GM19240 (cell line): ENCODE results near the gene C10orf143.

Experiments
- DNase-seq: peaks from one replicate; pipeline ENCODE4 v3.0.0; 2011; ENCODE audit warnings: low spot score; ENCODE audit not compliant: insufficient read length

C10orf143 gene

DNA sequence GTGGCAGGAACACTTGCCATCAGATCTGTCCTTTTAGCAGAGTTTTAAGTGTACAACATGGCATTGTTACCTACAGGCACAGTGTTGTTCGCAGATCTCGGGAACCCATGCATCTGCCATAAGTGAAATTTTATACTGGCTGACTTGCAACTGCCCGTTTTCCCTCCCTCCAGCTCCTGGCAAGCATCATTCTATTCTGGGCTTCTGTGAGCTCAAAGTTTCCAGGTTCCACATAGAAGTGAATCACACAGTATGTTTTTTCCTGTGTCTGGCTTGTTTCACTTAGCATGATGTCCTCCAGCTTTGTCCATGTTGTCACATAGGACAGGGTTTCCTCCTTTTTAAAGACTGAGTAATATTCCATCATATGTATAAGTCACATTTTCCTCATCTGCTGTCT, 56.6 kb downstream of the C10orf143 start:
- no peak for DNase-seq

DNA sequence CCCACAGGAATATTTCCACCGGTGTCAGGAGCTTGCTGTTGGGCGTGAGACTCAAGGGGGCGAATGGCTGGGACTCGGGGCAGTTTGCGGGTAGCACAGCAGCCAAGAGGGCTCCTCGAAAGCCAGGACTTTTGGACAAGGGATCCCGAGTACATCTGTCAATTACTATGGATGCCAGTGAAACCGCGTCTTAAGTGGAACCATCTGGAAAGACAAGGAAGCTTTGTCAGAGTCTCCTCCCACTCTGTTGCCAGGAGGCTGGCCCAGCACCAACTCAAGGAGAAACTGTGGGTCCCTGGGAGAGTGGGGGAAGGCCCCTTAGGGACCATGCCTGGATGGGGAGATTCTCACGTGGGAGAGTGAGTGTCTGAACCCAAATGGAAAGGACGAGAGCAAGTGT, 57.1 kb downstream of the C10orf143 start:
- no peak for DNase-seq

DNA sequence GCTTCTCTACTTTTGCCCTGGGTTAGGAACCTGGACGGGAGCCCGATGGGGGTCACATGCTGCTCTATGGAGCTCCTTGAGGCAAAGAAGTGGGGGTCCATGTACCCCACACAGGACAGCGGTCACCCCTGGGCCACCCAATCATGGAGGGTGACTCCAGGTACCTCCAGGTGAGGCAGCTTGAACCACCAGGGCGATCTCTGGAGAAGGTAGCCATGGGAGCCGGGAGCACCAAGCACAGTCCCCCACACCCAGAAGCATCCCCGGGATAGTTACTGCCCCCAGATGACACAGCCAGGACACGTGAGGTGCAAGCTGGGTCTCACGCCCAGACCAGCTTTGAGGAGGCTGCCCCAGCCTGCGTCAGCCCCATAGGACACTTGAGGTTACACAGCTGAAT, 58.4 kb downstream of the C10orf143 start:
- no peak for DNase-seq

DNA sequence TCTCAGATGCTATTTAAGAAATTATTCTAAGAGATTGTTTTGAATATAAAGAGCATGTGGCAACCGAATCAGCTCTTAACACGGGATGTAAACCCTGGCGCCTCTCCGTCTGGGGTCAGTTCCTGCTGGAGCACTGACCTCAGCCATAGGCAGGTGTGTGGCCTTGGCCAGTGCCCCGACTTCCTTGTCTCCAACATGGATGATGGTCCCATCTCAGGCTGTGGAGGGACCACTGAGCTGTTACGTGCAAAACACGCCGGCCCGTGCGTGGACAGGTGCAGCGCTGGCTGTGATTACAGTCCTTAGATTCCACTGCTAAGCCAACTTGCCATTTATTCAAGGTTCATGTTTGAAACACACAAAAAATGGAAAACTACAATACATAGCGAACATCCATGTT, 59.9 kb downstream of the C10orf143 start:
- DNase-seq, result no peak

DNA sequence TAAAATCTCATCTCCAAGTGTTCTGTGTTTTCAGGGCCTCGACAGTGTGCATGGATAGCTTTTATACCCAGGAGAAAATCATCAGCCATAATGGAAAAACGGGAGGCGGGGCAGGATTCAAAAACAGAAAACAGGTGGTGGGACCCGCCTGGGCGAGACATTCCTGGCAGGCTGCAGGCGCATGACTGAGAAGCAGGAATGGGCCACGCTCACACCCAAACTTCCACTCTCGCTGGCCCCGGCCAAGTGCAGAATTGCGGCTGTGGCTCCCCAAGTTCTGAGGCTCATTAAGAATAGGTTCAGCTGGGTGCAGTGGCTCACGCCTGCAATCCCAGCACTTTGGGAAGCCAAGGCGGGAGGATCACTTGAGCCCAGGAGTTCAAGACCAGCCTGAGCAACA, 60.6 kb downstream of the C10orf143 start:
- DNase-seq, result no peak

DNA sequence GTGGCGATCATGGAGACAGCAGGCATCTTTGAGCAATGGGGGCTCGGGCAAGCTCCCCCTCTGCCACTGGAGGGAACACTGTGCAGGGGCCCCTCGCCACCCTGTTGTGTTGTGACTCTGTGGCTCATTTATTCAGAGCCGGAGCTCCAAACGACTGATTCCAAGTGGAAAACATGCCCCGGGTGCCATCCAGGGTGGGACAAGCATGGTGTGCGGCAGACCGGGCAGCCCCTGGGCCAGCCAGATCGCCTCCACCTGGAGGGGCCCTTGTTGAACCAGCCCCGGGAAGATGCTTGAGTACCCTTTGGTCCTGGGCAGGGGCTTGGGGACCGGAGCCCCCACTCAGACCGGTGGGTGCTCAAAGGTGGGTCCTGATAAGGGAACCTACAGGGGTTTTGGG, 61.4 kb downstream of the C10orf143 start:
- no peak for DNase-seq

DNA sequence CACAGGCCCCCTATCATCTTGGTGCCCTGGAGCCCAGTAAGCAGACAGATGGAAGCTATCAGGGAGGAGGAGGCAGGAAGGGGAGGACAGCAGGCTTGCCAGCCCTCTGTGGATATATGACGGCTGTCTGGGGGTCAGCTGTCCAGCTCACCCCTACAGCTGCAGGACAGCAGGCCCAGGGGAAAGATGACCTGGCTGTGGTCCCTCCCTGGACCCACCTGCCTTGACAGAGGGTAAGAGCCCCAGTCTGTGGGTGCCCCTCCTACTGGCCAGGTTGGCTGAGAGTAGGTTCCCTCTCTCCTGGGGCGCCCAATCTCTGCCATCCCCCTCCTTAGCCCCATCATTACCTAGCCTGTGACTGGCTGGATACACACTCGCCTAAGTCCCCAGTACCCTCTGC, 62.5 kb downstream of the C10orf143 start:
- DNase-seq, result no peak

DNA sequence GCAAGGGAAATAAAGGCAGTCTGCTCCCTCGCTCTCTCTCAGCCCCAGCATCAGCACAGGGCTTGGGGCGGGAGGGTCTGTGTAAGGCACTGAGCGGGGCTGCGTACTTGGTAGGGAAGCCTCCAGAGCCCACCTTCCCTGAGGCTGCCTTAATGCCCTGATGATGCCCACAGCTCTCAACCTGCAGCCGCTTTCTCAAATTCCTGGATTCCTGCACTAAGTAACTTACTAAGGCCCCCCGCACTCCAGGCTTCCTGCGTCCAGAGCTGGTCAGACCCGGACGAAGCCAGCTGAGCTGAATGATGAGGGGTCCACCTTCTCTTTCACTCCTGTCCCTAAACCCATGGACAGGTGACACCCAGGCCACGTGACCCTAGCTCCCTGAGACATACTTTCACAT, 63.3 kb downstream of the C10orf143 start:
- no peak for DNase-seq

DNA sequence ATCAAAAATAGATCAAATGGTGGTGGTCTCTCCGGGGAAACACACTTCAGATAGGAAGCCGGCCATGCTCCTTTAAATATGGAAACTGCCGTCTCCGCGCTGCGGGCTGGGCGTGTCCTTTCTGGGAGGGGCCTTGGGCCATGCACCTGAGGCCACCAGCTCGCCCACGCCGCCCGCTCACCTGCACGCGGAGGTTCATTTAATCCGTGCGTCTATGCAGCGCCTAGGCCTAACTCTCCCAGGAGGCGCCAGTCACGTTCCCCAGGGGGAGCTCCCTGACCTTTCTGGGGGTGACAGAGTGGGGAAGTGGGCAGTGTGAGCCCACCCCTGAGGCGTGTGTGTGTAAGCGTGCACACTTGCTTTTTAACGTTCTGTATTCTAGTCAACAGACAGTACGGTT, 64.0 kb downstream of the C10orf143 start:
- no peak for DNase-seq

DNA sequence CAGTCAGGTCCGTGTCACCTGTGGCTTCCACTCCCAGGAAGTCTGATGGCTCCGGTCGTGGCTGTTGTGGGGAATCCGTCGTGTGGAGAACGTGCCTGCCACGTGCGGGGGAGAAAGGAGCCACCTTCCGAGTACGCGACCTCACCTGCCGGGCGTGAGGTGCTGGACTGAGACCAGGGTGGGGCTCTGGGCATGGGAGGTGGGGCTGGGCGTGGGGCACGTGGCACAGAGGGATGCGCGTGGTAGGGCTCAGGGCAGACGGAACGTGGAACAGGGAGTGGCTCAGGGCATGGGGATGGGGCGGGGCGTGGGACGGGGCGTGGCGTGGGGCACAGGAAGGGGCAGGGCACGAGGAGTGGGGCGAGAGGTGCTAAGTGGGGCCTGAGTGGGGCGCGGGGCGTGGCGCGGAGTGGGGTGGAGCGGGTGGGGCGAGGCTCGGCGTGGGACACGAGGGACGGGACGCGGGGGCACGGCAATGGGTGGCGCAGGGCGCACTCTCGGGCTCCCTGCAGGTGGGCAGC, 64.8 kb downstream of the C10orf143 start:
- no peak for DNase-seq

DNA sequence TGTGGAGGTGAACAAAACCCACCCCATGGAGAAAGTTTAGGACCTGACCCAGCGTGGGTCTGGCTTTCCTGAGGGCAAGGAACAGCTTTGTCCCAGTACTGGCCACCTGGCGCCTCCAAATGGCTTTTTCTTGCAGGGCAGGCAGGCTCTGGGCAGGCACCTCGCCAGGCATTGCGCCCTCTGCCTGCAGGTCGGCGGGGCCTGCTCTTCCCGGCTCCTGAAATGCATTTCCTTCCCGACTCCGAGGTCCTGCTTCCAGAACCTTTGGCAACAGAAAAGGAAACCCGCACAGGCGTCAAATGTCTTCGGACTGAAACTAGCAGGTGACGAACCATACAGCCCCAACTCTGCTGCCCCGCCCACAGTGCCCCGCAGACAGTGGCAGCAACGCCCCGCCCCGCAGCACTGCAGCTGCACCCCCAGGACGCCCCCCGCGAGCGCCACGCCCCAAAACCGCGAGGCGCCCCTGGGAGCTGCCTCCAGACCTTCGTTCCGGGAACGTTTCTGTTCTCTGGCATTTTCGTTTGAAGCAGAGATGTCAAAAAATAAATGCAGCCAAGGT, 65.5 kb downstream of the C10orf143 start:
- no peak for DNase-seq

DNA sequence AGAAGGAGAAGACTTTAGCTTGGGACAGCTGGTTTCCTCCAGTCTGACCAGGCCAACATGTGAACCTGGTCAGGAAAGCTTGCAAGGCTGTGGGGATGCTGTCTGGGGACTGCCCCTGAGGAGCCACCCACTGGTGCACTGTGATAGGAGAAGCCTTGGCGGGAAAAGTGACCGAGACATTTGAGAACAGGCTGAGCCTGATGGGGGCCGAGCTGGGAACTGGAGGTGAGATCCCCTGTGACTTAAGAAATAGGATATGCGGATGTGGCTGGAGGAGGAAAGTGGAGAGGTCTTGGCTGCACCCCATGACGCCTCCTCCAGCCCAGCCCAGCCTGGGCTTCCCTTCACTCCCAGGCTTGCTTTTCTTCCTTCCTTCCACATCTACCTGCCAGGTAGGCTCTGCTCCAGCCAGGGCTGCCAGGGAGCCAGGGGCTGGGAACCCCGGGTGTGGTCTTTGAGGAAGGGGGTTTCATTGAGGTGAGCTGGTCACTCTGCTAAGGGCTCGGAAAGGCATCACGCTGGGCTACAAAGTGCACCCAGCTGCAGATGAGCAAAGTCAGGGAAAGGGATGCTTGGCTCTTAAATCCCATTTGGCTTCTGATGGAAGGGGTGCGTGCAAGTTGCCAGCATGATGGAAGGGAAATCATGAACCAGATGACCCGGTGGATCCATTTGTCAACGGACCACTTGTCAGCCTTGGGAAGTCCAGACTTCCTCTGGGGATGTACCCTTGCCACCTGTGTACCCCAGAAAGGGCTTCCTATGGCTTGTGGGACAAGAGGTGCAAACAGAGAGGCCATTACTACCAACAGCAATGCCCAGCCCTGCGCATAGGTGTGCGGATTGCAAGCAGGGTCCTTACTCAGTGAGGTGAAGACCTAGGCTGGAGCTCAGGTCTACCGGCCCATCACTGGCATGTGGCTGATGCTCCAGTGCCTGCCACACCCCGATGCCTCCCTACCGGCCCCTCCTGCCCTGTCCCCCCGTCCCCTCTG, 66.3 kb downstream of the C10orf143 start:
- no peak for DNase-seq

DNA sequence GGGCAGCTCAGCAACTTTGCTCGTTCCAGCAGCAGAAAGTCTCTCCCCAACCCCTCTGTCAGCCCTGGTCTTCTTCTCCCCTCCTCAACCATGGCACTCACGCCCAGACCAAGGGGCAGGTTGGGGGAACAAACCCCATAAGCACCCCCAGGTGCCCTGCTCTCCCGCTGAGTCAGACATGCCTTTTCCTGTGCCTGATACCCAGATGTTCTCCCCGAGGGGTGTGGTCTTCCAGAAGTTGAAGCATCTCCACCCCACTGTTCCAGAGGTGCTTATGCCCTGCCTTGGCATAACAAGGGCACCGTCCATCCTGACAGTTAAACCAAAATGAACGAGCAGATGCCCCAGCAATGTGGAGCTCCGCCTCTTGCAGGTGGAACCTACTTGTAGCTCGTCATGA, 67.1 kb downstream of the C10orf143 start:
- DNase-seq, result no peak

DNA sequence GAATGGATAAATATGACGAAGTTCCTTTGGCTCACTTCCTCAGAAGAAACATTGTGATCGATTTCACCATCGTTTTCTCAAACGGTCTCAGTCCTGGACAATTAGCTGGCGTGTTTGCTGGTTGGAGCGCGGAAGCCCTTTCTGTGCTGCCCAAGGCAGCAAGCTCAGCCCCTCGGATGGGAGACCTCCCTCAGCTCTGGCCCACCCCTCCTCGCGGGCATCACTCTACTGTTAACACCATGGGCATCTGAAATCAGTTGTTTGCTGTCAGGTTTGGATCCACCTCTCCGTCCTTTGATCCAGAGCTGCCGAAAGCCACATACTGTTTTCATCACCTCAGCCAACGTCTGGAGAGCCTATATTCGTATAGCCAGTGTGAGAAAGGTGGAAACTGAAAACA, 68.2 kb downstream of the C10orf143 start:
- DNase-seq, result no peak

DNA sequence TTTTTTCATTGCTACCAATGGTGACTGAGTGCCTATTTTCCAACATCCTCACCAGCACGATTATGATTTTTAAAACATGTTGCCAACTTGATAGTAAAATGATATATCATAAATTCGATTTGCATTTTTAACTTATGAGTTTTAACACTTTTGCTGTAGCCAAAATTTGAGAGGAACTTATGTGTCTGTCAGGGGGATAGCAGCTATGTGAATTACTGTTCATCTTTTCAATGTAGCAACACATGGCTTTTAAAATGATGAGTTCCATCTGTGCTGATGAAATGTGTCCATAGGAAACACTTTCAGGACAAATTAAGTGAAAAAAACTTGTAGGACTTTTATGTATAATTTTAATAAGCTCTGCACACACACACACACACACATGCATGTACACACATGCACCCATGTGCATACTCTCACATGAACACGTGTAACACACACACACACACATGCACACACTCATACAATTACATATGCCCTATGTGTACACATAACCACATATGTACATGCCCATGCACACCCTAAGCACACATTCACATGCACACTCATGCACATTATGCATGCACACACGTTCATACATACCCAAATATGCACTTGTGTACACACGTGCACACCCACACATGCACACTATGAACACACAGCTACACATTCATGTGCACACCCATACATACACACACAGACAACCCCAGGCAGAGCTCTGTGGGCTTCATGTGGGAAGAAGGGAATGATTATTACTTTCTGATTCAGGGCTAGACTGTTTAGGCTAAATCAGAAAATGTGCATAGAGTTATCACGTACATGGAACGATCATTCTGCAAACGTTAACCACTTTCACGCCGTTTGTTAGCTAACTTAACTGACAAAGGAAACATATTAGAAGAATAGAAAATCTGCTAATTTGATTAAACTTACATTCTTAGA, 68.9 kb downstream of the C10orf143 start:
- no peak for DNase-seq

DNA sequence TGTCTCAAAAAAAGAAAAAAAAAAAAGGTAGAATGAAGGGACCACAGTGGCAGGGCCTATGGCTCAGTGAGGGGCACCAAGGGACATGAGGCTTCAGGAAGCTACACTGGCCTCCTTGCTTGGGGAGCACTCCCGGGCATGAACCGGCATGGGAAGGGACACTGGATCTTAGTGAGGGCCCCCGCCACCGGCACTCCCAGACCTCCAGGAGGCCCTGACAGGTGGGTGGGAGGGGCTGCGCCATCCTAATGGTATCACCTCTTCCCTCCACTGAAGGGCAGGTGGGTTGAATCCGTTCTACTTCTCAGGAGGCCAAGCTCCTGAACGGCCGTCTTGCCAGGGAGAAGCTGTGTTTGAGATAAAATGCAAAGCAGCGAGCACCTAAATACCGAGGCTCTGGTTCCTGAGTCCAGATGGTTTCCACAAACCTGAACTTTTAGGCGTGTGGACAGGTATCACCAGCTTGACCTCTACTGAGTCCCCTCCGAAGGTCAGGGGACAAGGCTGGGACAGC, 69.8 kb downstream of the C10orf143 start:
- DNase-seq, result no peak

DNA sequence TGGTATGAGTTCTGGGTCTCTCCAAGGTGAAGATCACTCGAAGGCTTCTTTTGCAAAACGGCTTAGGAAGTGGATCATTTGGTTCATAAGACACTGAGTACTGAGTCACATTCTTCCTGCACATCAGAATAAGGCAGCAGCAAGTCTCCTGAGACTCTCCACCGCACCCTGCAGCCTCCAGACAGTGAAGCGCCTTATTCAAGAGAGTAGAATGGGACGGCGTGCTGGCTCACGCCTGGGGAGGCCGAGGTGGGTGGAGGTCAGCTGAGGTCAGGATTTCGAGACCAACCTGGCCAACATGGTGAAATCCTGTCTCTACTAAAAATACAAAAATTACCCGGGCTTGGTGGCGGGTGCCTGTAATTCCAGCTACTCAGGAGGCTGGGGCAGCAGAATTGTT, 70.3 kb downstream of the C10orf143 start:
- no peak for DNase-seq

DNA sequence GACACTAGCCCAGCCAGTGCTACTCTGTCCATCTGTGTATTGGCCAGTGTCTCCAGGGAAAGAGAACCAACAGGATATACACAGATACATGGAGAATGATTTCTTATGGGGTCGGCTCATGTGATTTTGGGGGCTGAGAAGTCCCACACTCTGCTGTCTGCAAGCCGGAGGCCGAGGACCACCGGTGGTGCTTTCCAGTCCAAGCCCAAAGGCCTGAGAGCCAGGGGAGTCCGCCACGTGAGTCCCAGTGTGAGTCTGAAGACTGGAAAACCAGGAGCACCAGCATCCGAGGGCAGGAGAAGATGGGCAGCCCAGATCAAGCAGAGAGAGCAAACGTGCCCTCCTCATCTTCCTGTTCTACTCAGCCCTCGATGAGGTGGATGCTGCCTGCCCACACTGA, 71.5 kb downstream of the C10orf143 start:
- DNase-seq, result no peak

DNA sequence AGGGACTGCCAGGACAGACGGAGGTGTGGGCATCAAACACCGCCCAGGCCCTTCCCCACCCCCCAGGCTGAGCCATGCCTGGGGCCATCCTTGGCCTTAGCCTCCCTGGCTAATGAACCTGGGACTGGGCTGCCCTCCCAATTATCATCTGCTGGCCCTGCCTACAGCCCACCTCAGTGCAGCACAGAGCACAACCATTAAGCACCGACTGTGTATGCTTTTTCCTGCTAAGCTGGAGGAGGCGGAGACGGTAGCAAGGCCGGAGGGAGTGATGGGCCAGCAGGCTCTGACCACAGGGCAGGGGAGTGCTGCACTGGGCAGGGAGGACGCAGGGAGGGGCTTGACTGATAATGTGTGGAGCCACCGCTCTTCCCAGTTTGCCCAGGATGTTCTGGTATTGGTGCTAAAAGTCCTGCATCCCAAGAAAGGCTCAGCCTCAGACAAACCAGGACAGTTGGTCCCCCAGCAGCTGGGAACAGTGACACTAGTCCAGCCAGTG, 72.0 kb downstream of the C10orf143 start:
- no peak for DNase-seq

DNA sequence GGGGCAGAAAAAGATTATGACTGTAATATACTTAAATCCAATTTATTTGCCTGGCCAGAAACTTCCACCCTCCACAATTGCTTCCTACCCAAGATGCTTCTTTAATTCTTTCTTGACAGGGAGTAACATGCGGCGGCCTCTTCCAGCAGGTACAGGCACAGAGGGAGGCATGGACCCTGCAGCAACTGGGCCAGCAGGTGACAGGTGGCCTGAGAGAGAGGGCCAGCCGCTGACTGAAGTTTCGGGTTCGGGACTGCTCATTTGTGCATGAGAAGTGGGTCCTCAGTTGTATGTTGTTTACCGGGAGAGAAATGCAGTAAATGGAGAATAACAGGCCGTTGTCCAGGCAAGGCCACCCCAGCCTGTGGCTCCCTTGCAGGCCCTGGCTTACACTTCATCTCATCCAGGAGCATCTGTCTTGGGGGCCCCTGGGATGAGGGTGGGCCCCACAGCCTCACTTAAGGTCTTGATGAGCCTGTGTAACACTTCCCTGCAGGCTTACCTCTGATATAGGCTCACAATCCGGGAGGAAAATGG, 72.5 kb downstream of the C10orf143 start:
- DNase-seq, result no peak

DNA sequence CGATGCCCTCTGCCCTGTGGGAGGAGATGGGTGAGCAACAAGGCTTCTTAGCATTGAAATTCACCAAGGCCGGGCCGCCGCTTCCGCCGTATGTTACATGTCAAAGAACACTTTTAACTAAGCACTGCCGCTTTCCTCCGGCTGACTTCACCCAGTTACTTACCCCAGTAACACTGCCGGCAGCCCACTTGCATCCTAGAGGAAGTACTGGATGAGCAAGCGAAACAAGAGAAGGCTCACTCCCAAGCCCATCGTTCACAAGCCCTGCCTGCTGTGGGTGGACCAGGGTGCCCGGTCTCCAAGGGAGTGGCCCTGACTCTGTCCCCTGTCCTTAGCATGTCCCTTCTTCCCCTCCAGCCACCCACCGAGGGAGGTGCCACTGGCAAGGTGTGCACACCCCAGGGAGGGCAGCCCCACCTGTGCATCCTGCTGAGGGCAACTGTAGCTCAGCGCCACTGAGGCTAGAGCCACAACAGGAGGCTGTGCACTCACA, 73.4 kb downstream of the C10orf143 start:
- no peak for DNase-seq
